ENCODE data around the gene UBE2D1.

Gene UBE2D1

DNA sequence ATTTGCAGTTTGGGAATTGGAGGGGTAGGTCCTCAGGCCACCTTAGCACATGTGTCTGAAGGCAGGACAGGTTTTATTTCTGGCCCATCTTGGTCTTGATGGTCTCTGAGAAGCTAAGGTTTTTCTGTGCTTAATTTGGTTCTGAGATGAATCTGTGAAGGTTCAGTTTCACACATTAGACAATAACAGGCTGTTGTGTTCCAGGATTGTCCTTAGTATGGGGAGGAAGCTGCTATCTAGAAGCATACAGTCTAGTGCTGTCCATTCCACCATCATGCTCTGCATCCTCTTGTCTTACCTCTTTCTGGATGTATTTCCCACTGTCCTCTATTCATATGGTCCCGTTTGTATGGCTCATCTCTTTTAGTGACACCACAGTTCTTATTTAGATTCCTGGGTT lies 7.1 kb downstream of the UBE2D1 start:
- DNase-seq, result no peak

DNA sequence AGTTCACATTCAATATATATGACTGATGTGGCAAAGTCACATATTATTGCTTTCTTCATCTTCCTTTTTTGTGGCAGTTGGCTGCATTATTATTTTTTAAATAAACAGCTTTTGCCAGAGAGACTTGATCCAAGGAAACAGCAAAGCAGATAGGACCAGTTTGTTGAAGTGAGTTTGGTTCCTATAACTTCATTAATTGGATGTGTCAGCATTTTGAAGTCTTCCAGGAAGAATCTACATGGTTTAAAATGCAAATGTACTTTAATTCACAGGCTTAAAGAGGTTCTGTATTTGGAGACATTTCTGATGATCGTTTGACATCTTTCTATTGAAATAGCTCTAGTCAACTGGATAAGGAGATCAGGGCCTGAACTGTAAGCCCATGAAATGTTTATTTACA lies 13.2 kb downstream of the UBE2D1 start:
- DNase-seq, result no peak

- no peak for DNase-seq
Measured at GRCh38 chr10:58348571-58349033, 13.8 kb downstream of the UBE2D1 start.

DNA sequence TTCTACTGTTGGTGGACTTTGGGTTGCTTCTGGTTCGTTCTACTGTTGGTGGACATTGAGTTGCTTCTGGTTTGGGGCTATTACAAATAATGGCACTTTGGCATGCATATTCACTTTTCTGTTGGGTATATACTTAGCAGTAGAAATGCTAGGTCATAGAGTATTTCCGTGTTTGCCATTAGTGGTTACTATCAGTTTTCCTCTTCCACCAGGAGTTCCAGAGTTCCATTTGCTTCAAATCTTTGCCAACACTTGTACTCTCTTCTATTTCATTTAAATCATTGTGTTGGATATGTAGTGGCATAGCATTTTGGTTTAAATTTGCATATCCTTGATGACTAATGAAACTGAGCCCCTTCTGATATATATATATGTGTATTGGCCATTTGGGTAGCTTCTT lies 15.2 kb downstream of the UBE2D1 start:
- no peak for DNase-seq

DNA sequence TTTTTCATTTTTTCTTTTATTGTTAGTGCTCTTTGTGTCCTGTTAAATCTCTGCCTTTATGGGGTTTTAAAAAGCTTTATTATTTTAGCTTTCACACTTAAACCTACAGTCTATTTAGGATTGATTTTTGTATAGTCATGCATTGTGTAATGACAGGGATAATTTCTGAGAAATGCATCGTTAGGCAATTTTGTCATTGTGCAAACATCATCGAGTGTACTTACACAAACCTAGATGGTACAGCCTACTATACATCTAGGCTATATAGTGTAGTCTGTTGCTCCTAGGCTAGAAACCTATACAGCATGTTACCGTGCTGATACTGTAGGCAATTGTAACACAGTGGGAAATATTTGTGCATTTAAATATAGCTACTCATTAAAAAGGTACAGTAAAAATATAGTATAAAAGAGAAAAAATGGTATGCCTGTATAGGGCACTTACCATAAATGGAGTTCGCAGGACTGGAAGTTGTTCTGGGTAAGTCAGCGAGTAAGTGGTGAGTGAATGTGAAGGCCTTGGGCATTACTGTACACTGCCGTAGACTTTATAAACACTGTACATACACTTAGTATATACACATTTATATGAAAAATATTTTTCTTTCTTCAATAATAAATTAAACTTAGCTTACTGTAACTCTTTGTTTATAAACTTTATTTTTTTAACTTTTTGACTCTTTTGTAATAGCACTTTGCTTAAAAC lies 16.0 kb downstream of the UBE2D1 start:
- no peak for DNase-seq

- DNase-seq, result no peak
Measured at GRCh38 chr10:58351616-58352578, 17.1 kb downstream of the UBE2D1 start.

DNA sequence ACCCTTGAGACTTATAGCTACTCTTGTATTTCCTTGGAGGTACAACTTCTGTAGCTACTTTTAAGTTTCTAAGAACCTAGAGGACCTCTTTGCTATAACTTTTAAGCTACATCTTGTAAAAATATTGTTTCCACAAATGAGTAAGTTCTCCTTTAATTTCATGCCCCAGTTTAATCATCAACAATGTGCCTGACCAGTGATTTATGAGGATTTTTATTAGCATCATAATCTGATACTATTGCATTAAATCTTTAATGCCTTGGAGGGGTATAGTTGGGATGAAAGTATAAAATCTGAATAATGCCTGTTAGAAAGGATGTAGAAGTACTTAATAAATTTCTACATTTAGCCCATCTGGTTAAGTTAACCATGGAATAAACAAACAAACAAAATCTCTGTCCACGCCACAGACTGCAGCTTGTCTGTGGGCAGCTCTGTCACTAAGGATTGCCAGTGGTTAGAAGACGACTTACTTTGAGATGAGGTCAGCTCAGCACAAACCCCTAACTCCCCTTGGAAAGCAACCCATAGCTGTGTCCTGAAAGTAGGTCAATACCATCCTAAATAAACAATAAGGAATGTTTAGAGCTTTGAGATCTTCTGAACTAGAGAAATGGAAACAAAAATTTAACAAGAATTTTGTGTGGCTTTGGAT lies 18.3 kb downstream of the UBE2D1 start:
- DNase-seq, result no peak

- no peak for DNase-seq
Measured at GRCh38 chr10:58356756-58357155, 21.9 kb downstream of the UBE2D1 start.

DNA sequence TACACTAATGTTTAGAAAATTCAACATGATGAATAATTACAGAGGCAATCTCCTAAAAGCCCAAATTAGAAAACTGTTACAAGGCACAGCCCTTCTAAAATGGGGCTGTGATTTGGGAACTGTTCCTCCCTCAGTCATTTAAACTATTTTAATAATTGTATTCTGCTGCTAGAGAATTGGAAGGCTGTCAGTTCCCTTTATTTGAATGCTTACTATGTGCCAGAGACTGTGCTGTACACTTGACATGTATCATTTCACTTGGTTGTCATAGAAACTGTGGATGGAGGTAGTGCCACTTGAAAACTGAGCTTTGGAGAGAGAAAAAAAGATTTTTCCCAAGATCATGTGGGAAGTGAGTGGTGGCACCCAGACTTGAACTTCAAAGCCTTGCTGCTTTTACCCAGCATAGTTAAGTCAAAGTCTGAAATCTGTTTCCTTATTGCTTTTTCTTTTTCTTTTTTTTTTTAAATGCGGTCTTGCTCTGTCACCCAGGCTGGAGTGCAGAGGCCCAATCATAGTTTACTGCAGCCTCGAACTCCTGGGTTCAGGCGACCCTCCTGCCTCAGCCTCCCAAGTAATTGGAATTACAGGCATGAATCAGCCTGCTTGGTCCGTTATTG lies 23.6 kb downstream of the UBE2D1 start:
- no peak for DNase-seq

DNA sequence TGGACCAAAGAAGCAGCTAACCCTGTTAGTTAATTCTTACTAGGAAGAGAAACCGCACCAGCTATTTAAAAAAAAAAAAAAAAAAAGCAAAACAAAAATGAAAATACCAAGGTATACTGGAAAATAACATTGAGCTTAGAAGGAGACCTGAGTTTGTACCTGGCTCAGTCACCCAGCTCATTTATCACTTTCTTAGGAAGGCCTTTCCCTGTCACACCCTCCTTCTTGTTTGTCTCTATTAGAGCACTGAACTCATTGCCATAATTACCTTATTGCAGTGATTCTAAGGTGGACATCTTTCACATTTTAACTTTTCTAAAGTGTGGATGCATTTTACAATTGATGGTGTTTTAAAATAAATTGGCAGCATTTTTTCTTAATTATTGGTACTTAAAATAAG lies 24.1 kb downstream of the UBE2D1 start:
- no peak for DNase-seq

DNA sequence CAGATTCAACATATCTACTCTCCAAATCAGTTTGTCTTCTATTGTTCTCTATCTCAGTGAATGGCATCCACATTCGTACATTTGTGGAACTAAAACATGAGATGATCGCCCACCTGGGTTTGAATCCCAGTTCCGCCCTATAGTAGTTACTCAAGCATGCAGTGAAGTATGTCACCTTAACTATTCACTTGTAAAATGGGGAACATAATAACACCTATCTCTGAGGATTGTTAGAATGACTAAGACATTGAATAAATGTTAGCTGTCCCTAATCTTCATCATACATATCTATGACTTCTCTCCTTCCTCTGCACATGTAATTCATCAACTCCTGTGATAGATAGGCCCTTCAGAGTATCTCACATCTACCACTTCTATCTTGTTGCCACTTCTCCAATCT lies 24.7 kb downstream of the UBE2D1 start:
- no peak for DNase-seq

DNA sequence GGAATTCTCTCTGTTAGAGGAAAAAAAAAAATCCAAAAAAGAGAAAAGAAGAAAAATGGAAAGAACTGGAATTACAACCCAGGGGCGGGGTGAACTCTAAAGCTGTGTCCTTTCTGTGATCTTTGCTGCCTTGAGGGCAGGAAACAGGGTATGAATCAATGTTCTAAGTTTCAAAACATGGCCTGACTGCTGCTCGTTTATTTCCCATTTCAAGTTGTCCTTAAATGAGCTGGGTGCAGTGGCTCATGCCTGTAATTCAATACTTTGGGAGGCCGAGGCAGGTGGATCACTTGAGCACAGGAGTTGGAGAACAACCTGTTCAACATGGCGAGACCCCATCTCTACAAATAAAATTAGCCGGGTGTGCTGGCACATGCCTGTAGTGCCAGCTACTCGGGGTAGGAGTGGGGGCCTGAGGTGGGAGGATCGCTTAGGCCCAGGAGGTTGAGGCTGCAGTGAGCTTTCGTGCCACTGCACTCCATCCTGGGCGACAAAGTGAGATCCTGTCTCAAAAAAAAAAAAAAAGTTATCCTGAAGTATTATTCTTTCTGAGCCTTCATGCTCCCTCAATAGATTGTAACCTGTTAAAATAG lies 25.7 kb downstream of the UBE2D1 start:
- no peak for DNase-seq

DNA sequence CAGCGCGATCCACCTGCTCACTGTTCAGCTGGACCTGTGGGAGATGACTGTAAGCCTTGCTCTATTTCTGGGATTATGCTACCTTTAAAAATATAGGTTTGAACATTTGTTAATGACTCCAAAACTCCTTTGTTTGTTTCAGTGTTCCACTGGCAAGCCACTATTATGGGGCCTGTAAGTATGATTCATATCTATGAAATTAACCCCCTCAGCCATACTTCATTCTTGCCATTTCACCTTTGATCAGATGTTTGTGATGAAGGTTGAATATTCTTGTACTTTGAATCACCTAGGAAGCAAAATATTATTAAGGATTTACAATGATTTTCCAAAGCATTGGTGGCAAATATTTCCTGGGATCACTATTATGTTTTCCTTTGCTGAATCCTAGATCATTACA lies 26.5 kb downstream of the UBE2D1 start:
- no peak for DNase-seq

DNA sequence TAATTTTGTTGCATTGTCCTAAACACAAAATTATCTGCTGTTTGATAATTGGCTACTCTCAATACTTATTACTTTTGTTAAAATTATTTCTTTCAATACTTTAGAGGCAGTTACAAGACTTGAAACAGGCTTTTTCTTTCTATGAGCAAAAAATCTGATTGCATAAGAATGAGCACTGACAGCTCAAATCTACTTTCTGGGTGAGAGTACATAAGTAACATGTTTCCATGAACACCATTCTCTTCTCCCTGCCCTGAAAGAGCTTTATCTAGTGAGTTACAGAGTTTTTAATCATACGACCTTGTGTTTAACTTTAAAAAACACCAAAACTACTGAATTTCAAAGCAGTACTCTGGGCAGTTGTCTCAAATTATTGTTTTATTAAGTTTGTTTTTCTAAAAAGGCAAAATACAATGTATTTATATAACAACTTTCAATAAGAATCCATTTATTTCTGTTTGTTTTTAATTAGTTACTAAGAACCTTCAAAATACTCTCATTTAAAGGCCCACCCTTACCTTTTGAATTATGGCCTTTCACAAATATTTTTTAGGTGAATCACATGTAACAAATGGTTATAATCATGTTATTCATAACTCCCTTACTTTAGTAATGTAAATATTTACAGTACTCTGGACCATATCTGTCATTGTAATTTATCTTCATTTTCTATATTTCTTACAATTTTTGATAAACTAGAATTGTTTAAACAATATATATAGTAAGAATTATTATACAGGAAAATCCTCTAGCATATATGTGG lies 27.4 kb downstream of the UBE2D1 start:
- DNase-seq, result no peak

DNA sequence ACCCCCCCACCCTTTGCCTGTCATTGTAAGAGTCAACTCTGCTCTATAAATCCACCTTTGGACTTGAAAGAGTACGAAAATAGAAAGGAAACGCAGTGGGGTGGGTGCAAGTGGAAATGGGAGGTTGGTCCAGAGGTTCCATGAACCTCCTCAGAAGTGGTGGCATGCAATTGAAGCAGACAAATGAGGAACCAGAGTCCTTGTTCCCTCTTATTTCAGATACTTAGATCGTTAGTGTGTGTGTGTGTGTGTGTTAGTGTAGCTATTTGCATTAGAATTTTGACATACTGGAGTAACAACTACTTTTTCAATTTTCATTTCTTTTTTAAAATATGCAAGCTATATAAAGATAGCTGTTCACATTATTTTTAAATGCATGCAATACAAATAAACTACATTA lies 32.3 kb downstream of the UBE2D1 start:
- DNase-seq, result no peak

DNA sequence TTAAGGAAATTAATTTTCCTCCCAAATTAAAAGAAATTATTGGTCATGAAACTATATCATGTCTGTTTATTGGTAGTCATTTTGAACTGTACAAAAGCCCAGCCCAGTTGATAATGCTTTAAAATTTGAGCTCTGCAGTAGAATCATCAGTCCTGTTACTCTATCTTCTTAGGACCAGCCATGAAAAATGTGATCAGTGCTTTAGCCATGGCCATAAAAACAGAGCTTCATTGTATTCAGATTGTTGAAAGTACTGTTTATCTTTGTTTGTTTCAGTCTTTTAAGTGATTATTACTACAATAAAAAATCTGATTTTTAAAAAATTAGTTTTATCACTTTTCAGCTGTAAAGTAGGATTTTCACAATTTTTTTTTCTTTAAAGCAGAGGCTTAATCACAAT lies 36.7 kb downstream of the UBE2D1 start:
- no peak for DNase-seq

DNA sequence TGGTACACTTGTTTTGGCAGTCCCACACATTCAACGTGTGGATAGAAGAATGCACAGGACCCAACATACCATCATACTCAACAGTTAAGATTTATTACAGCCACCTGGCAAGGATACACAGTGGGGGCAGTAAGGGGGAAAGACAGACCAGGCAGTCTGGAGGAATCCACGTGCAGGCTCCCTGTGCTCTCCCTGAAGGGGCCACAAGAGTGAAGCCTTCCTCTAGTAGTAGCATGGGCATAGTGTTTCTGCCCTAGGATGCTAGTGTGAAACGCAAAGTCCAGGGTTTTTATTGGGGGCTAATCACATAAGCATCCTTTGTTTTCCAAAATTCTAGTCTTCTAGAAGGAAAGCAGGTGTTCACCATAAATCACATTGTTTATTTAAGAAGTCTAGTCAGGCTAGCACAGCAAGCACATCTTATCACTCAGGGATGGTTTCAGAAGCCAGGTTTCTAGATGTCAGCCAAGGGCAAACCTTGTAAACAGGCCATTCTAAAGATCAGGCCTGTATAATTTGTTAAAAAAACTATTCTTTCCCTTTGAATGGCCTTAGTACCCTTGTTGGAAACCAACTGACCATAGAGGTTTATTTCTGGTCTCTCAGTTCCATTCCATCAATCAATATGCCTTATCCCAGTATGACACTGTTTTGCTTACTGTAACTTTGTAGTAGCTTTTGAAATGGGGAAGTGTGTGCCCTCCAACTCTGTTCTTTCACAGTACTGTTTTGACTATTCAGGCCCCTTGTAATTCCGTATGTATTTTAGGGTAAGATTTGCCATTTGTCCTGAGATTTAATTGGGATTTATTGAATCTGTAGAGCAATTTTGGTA lies 38.0 kb downstream of the UBE2D1 start:
- no peak for DNase-seq

- peak; percentile 3 for DNase-seq
Measured at GRCh38 chr10:58373442-58373827, 38.6 kb downstream of the UBE2D1 start.

DNA sequence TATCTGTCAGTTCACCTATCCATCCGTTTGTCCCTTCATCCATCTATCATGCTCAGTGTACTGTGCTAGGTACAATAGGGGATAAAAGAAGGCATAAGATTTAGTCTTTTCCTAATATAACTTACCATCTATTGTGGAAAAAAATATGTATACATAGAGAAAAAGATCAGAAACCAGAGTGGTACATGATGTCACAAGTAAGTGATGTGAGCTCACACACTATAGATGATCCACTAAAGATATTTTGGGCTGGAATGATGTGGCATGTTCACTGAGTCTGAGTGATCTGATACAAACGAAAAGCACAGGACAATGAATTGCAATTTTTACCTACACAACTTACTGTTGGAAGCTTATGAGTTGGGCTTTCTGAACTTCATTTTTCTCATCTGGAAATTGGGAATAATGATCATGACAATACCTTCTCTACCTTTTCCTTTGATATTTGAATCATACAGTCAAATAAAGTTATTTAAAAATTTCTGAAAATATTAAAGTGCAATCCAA lies 47.7 kb downstream of the UBE2D1 start:
- DNase-seq, result no peak

DNA sequence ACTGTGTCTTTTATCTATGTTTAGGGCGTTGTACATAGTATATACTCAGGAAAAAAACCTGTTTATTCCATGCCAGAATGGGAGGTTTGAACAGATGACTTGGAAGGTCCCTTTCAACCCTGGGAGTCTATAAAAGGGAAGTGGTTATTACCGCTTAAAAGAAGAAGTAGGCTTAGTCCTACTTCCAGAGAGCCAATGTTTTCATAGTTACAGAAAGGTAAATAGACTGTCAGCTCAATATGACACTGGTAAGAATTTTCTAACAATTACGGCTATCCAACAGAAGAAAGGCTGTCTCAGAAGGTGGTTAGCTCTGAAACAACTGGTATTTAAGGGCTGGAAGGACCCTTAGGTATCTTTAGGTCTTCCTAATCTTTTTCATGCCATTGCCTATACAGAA lies 49.3 kb downstream of the UBE2D1 start:
- no peak for DNase-seq

DNA sequence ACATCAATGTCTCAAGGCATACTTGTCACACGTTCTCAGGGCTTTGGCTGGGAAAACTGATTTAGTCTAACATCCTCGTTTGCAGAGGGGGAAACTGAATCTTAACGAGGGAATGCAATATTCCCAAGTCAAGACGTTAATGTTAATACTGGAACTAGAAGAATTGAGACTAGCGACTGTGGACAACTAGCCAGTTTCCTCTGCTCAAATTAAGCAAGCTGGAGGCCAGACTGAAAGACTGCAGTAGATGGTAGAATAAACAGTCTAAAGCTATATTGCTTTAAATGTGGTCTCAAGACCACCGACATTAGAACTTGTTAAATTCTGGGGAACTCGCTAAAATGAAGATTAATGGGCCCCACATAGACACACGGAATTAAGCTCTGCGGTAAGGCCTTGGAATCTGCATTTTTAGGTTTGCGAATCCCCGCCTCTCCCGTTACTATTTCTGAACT lies 49.8 kb downstream of the UBE2D1 start:
- no peak for DNase-seq
